Stimulated activated CD8-positive, alpha-beta memory T cell treated with anti-CD3 and anti-CD28 coated beads, Interleukin-4, amount 100 ng/mL, for 4 hours (primary cell): ENCODE data around the gene RPRD1A.
"Not testable (repeated sequence)": the region's sequence is repeated elsewhere in the genome, so short reads cannot be mapped to it uniquely, and the experiment has no call there.

Experiments
- DNase-seq, 2 donors: peaks; one replicate each; pipeline ENCODE4 v3.0.0-alpha.2; 2020; ENCODE audit warnings: low read depth in 2 of 2, low spot score in 1 of 2

Gene RPRD1A

DNA sequence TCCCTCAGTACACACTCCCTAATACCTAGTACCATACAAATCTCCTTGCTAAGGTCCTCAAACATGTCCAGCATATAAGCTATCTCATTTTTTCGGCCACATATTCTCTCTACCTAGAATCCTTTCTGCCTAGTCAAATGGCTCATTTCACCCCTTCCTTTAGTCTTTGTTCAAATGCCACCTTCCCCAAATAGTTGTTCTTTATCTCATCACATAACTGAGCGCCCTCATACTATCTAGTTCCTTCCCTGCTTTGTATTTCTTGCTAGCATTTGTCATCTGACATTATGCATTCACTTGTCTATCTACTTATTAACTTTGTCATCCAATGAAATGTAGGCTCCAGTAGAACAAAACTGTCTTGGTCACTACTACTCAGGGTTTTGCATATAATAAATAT, 35.5 kb downstream of the RPRD1A start:
- DNase-seq: no peak

DNA sequence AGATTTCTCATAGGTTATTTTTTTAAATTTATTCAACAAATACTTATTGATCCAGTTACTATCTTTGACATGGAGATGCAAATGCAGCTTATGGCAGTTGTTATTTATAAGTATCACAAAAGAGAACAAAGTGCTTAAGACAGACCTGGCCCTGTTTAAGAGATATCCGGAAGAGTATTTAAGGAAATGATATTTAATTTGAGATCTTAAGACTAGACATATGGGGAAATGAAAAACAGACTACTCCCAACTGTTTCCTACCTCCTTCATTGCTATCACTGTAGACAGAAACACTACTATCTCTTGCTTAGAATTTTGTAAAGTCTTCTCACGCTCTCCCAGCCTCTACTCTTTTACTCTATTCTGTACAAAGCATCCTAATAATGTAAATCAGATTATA, 36.0 kb downstream of the RPRD1A start:
- no peak for DNase-seq

DNA sequence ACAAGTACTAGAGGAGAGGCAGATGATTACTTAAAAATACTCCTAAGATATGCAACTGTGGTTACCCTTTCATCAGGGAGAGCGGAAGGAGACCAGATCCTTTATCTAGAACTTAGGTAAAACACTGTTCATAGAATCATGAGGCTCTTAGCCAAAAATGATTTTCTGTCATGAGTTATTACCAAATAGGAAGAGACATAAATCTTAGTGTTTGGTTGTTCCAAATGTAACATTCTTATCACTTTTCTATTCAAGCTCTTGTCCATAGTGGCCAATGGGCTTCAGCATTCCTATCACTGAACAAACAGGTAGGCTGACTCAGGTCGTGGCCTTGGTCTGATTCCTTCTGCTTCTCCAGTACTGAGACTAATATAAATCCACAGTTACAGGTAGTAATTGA, 38.5 kb downstream of the RPRD1A start:
- no peak for DNase-seq

DNA sequence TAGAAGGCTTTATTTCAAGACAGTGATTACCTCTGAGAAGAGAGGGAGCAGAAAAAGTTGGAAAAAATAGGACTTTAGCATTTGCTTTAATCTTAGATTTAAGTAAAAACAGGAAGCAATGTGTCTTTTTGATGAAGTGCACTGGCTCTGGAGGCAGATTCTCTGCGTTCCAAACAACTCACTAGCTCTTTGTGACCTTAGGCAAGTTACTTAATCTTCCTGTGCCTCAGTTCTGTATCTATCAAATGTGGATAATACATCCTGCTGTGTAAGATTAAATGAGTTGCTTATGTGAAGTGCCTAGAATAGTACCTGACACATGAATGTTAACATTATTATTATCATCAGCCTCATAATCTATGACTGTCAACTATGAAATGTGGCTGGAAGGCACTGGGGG, 42.3 kb downstream of the RPRD1A start:
- DNase-seq: no peak

DNA sequence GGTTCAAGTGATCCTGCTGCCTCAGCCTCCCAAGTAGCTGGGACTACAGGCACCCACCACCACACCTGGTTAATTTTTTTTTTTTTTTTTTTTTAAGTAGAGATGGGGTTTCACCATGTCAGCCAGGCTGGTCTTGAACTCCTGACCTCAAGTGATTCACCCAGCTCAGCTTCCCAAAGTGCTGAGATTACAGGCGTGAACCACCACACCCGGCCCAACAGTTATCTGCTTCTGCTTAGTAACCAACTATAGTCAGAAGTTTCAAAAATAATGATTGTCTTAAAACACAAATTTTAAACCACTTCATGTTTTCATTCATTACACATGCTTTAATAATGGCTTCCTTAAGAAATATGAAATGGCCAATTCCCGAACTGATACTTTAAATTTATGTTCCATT, 43.1 kb downstream of the RPRD1A start:
- not testable (repeated sequence) for DNase-seq

DNA sequence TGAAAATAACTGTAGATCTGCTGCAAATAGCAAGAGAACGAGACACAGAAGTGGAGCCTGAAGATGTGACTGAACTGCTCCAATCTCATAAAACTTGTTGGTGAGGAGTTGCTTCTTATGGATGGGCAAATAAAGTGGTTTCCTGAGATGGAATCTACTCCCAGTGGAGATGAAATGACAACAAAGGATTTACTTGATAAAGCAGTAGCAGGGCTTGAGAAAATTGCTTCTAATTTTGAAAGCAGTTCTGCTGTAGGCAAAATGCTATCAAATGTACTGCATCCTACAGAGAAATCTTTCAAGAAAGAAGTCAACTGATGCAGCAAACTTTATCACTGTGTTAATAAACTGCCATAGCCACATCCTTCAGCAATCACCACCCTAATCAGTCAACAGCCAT, 44.0 kb downstream of the RPRD1A start:
- no peak for DNase-seq

DNA sequence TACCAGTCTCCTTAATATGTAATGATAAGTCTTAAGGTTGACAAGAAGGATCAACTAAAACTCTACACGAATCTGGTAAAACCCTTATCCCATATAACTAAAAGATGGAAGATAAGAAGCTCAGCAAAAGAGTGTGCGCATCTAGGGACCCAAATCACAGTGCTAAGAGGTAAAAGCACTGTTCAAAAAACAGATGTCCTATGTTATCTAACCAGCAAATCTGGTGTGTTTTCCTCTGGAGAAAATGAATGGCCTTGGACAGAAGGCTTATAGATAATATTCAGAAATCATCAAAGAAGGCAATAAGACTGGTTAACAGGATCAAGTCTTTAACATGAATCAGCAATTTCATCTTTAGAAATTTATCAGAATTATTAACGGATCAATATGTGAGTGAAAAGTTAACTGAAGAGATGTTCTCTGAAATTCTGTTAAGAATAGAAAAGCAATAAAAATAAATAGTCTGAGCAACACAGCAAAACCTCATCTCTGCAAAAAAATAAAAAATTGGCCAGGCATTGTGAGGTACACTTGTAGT, 47.1 kb downstream of the RPRD1A start:
- DNase-seq: no peak

DNA sequence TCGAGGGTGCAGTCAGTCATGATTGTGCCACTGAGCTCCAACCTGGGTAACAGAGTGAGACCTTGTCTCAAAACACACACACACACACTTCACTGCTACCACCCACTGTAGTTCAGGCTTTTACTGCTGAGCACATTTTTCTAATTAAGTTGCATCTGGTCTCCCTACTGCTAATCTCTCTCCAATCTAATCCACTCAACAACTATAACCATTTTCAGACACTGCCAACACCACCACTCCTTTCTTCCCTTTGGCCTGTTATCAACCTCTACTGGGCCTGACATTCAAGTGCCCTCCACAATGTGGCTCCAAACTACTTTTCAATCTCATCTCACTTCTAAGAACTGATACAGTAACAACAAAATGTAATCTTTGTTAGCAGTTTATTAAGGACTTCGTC, 50.1 kb downstream of the RPRD1A start:
- DNase-seq: no peak

DNA sequence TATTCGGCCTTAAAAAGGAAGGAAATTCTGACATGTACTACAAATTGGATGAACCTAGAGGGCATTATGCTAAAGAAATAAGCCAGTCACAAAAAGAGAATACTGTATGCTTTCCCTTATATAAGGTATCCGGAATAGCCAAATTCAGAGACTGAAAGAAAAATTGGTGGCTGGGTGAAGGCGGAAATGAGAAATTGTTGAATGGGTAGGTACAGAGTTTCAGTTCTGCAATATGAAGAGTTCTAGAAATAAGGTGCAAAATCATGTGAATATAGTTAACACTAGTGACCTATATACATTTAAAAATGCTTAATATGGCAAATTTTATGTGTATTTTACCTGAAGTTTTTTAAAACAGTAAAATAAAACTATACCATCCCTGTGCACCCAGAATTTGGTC, 51.7 kb downstream of the RPRD1A start:
- DNase-seq: no peak

DNA sequence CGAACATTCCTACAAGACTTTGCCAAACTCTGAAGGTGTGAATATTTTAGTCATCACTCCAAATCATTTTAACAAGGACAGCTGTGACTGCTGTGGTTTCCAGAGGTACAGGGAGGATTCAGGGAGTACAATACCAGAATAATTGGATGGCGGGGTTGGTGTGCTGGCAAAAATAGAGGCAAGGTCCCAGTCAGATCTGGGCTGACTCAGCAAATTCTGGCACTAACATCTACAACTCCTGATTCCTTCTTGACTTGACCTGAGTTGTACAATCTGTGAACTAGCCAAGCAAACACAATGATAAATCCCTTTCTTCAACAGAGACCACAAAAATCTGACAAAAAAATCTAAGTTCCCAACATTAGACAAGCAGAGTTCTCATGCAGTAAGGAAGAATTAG, 54.5 kb downstream of the RPRD1A start:
- no peak for DNase-seq

DNA sequence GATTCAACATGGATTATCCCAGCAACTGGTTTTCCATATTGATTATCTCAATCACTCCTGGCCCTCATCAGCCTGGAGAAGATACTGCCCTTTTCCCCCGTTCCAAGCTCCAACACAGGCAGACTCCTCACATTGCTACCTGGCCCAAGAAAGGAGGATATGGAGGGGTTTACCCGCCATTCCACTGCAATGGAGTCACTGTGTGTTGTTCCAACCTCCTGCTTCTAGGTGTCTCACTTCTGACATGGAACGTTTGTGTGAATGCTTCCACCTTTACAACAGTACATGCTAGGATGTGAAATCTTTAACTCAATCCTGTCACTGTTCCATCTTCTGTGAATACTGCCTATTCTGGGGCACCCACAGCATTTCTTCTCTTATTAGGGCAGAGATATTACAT, 58.1 kb downstream of the RPRD1A start:
- no peak for DNase-seq

DNA sequence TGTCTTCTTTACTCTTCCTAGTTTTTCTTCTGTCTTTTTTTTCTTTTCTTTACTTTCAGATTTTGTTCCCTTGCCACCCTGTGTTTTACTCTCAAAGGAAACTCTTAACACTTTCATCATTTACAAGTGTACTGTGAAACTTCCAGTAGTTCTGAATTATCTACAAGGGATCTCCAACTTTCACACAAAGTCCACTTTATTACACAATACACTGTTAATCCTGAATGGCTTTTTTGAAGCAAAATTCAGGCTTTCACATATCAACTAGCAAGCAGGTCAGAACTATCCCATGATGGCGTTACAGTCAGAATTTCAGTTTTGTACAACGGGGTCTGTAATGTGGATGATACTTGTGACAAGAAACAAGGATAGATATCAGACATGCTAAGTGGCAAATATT, 60.4 kb downstream of the RPRD1A start:
- DNase-seq: no peak

DNA sequence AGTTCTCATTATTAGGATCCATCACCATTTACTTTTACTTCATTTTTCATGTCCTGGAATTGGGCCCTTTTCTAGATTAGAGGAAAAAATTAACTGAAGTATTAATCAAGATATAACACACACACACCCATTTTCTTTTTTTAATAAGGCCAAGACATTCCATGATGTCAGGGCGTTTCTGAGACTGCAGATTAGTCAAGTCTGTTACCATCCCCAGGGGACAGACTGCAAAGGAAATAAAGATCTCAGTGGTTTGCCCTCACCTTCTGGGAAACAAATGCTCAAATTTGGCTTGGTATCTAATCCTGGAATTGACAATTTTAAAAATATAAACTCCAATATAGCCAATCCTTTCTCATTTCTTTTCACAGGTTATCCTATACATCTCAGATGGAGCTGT, 67.4 kb downstream of the RPRD1A start:
- DNase-seq: no peak

DNA sequence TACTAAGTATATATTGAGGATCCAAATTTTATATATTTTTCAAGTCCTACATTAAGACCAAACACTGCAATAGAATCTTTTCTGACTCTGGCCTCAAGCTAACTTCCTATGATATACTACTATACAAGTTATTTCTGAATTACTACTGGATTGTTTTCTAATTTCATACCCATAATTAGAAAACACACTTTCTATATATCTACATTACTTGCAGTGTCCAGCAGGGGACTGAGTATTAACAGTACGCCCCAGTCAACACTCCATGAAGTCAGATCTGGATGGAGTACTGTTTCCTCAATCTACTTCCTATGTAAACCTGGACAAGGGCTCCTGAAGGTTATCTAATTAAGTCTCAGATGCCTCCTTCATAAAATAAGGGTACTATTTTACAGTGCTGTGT, 68.4 kb downstream of the RPRD1A start:
- DNase-seq: no peak

DNA sequence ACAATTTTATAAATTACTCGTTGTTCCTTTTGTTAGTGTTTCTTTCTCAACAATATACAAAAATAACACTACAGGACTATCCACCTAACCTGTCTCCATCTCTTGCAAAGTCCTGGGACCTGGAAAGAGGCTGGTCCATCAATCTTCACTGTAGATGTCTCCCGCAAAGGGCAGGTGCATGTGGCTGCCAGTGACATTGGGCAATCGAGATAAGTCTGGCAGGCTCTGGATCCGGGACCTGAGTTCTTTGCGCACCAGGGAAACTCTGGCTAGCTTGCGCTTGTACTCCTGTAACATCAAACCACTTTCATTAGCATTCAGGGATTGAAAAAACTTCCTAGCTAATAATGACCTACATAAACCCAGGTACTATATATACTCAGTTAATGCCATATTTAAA, 74.3 kb downstream of the RPRD1A start:
- no peak for DNase-seq

DNA sequence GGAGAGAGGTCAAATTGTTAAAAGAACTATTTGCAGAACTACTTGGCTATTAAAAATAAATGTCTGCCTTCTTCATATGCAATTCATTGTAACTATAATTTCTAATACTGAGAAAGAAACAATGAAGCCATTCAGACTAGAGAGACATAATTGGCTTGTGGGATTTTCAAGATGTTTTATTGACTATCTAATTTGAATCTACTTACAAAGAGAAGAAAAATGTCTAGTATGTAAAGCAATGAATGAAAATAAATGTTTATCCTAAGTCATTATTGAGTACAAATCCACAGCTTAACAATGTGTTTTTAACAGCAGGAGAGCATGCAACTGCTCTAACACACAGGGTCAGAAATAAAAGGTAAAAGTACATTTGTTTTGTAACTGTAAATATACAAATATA, 75.7 kb downstream of the RPRD1A start:
- no peak for DNase-seq

DNA sequence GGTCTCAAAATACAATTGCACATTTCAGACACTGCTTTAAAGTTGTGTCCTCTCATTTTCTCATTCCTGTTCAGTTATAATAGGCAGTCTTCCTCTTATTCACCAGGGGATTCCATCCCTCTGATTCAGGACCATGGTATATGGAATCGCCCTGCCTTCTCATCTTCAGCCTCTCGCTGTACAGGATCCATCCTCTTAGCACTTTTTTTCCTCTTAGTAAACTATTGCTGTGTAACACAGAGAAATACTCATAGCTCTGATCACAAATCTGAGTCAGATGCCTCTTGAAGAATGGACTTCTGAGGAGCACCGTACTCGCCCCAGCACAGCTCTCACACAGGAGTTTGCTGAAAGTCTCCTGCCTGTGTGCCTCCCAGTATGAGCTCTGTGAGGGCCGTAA, 83.5 kb downstream of the RPRD1A start:
- no peak for DNase-seq

DNA sequence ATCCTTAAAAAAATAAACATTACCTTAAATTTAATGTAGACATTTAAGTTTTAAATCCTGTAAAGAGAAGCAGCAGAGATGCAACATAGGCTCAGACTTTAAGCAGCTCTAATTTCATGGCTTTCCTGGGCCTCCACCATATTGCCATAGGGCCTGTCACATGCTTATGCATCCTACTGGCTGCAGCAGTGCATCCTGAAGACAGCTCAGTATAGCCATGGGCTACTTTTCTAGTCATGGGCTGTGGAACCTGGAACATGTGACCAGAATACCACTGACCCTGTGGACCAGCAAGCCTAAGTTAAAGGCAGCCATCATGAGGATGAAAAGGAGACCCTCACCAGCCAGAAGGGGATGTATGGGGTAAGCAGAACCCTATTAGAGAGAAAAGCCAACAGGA, 84.2 kb downstream of the RPRD1A start:
- DNase-seq: no peak

DNA sequence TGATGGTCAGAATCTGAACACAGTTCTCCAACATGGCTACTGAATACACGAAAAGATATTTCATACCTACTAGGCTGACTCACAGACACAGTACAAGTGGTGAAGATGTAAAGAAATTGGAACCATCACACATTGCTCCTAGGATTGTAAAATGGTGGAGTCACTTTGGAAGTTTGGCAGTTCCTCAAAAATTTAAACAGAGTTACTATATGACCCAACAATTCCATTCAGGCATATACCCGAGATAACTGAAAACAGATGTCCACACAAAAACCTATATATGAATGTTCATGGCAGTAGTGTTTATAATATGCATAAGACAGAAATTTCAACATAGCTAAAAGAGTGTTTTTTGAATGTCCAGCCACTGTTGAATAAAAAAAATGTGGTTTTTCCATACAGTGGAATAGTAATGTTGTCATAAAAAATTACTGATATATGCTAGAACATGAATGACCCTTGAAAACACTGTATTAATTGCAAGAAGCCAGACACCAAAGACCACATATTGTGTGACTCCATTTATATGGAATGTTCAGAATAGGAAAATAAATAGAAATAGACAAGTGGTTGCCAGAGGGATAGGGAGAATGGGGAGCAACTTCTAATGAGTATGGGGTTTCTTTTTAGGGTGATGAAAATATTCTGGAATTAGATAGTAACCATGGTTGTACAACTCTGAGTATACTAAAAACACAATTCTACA, 84.8 kb downstream of the RPRD1A start:
- no peak for DNase-seq

DNA sequence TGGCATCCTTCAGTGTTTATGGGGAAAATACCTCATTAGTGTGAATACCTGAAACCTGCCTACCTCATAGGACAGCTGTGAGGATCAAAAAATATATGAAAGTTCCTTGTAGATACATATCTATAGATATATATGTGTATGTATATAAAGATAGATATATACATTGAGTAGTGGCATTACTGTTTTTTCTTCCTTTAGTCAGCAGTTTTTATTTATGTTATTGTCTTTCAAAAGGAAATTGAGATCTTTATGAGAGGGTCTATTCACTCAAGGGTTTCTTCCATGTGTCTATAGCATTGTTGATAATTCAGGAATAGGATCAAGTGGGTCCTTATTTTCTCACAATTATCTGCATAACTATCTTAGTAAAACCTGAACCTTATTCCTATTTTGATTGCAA, 88.2 kb downstream of the RPRD1A start:
- DNase-seq: no peak

DNA sequence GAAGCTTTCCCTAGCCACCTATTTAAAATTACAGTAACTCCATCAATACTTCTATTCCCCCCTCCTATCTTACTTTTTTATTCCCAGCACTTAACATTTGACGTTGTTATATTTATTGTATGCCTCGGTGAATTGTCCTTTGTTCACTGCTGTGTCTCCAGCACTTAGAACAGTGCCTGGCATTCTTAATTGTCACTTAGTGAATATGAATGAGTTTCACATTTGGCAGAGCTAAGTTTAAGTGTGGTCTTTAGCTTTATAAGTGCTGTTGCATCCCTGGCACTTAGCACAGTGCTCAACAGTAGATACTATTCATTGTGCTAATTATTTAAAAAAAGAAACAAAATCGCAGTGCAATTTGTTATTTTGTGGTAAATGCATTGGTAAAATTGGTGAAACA, 93.2 kb downstream of the RPRD1A start:
- no peak for DNase-seq

DNA sequence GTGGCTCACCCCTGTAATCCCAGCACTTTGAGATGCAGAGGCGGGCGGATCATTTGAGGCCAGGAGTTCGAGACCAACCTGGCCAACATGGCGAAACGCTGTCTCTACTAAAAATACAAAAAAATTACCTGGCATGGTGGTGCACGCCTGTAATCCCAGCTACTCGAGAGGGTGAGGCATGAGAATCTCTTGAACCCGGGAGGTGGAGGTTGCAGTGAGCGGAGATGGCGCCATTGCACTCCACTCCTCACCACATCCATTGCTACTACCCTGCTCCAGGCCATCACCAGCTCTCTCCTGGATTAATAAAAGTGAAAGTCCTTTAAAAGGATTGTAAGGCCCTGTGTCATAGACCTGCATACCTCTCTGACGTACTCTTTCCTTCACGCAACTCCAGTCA, 93.7 kb downstream of the RPRD1A start:
- no peak for DNase-seq

DNA sequence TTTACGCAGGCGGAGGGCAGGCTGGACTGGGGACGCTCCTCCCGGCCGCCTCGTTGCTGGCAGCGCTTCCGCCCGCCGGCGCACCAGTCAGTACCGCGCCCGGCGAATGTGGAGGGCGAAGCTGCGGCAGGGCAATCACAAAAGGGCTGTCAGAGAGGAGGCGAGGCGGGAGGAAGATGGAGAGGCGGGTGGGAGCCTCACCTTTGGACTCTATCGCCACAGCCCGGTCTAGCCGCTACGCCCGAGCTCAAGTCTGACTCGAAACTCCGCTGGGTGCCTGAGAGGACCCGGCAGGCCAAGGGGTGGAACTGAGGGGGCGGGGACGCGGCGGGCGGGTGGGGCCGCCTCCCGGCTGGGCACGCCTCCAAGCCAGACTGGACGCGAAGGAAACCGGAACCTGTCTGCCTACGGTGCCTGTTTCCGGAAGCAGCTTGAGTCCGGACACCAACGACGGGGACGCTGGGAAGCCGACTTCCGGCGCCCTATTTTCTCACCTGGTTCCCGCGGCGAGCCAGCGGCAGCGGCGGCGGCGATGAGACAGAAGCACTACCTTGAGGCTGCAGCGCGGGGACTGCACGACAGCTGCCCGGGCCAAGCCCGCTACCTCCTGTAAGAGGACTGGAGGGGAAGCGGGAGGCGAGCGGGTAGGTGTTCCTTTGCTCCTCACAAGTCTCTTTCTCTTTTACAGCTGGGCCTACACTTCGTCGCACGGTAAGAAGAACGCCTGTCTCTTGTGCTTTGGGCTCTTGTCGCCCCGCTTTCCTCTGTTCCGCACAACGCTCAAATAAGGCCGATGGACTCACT, 95.0 kb downstream of the RPRD1A start, which contains the start of gene RMP24:
RMP24 (plus strand) TSS at position 483 of the 804 bp plus-strand sequence.
- DNase-seq: peak; percentile 84 to 86
